GM21423 (cell line): ENCODE measurements around the gene SLBP.
"Not testable (repeated sequence)": the region's sequence is repeated elsewhere in the genome, so short reads cannot be mapped to it uniquely, and the experiment has no call there.

Experiments
- ATAC-seq: cut with Tn5 transposase; IDR thresholded peaks from one replicate; pipeline ENCODE4 v1.9.1; 2021; ENCODE audit warnings: mild to moderate bottlenecking, moderate library complexity; ENCODE audit not compliant: unreplicated experiment

The SLBP gene

DNA sequence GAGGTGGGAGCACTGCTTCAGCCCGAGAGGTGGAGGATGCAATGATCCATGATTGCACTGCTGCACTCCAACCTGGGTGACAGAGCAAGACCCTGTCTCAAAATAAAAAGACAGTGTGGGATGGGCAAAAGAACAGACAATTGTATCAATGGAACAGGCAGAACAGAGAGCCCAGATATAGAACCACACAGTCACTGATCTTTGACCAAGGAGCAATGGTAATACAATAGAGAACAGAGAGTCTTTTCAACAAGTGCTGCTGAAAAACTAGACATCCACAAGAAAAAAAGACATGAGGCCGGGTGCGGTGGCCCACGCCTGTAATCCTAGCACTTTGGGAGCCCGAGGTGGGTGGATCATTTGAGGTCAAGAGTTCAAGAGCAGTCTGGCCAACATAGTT is 33.9 kb downstream of the SLBP start:
- no peak for ATAC-seq

DNA sequence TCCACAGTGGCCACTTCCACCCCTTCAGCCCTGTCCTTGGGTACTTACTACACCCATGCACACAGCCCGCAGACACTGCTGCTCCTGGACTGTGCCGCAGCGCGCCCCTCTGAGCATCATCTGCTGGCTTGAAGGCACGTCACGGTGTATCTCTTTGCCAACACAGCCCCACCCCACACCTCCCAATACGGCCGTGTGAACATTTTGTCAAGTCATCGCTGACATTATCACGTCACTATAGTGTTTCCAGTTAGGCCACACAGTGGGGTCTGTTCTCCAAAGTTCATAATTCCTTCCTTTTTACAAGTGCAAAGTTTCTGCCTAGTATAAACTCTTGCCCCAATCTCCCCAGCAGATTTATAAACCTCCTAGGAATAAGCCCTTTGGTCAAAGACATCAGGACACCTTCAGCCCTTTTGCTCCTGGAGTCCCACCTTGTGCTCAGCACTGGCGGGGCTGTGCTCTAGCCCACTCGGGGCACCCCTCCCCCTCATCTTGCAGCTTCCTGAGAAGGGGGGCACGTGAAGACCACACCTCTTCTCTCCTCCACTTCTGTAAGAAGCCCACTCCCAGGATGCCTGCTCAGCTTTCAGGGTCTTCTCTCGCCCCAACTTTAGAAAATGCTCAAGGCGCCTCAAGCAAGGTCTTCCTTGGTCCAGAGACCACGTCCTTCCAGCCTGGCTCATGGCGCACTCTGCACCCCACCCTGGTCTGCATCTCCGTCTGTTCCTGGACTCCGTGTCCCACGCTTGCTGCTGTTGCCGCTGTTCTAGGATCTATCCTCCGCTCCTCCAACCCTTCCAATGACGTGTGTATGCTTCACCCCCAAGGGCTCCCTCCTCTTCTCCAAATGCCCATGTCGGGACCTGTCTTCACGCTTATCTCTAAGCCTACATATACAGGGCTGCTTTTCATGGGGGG is 35.3 kb downstream of the SLBP start:
- no peak for ATAC-seq

DNA sequence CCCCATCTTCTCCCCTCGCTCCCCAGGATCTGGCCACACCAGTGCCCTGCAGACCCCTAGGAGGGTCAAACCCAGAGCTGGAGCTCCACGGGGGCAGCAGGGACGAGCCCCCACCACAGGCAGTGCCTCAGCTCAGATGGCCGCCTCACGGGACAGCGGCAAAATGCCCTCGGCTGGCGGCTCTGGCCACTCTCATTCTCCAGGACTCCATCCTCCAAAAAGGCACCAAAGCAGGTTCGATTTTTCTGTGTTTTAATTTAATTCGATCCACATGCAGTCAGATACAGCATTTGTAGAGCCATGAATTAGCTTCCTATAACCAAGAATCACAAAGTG is 36.3 kb downstream of the SLBP start:
- ATAC-seq: no peak

DNA sequence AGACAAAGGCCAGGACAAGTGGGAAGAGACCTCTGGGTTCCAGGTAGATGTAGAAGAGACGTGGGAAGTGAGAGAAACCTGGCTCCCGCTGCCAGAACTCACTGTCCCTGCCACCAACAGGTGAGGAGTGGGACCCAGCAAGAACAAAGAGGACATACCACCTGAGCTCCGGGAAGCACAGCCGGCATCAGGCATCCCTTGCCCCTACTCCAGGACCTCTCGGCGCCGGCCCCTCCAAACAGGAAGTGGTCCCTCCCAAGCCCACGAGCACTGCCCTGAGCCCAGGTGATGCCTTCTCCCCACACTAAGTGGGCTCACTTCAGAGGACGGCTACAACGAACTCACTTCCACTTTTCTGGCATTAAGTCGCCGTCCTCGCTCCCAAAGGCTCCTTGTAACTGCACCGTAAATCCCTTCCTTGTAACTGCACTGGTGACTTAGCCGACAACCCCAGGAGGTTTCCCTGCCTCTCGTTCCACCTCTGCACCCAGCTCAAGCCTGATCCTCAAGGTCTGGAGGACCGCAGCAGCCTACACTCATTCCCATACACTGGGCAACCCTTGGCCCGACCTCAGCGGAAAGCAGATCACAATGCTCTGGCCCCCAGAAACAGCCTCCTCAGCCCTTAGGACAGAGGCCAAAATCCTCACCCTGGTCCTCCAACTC is 36.9 kb downstream of the SLBP start:
- ATAC-seq: no peak

DNA sequence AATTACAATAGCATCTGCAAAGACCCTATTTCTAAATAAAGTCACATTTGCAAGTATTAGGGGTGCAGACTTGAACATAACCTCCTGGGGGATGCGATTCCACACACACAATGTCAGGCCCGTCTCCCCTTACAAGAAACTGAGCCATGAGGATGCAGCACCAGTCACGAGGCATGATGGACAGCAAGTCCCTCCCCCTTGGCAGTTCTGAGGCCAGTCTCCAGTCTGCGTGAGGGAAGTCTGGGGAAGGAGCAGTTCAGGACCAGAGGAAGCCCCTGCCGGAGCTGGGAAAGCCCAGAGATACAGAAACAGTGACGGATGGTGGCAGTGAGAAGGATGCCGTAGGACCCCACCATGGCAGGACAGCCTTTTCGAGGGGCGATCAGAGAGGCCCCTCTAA is 37.4 kb downstream of the SLBP start:
- no peak for ATAC-seq

DNA sequence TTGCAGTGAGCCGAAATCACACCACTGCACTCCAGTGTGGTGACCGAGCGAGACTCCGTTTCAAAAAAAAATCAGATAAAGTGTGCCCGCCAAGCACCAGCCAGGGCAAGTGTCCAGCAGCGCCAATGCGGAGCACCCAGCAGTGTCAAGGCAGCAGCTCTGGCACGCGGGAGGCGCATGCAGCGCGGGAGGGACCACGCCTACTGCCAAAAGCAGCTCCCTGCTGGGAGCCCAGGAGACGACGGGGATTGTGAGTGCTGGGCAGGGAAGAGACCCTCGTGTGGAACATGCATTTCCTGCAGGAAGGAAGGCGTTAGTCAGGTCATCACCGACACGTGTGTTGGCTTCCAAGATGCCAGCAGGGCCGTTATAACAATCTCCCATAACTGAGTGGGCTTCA is 38.4 kb downstream of the SLBP start:
- no peak for ATAC-seq

DNA sequence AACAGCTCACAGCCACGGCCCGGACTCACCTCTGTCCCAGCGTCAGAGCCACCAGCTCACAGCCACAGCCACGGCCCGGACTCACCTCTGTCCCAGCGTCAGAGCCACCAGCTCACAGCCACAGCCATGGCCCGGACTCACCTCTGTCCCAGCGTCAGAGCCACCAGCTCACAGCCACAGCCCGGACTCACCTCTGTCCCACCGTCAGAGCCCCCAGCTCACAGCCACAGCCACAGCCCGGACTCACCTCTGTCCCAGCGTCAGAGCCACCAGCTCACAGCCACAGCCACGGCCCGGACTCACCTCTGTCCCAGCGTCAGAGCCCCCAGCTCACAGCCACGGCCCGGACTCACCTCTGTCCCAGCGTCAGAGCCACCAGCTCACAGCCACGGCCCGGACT is 41.1 kb downstream of the SLBP start:
- ATAC-seq: not testable (repeated sequence)

DNA sequence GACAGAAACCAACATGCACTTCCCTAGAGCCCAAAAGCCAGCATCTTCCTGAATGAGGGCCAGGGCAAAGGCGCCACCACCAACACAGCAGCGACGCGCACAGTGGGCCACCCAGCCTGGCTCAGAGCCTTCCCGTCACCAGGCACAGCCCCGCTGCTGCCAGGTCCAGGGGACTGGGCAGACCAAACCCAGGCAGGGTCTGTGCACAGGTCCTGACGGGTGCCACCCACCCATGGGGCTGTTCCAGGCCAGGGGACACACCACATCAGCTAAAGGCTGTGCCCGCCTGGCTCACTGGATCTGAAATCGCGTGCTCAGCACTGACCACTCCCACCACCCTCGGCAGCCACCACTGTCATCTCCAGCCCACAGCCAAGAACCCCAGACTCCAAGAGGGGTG is 41.8 kb downstream of the SLBP start:
- no peak for ATAC-seq

DNA sequence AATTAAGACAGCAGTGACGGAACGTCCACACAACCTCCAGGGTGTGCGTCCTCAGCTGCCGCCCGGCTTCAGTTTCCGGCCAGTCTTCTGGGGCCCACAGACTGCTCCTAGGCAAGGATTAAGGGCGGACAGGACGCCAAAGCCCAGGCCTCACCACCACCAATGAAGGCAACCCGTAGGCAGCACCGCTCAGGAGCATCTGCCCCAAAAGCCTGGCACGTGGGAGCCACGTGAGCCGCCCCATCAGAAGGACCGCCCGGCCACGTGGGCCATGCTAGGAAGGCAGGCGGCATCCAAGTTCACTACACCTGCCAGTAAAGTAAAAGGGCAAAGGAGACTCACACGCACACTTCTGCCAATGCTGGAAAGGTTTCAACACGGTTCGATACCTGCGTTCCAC is 42.3 kb downstream of the SLBP start:
- ATAC-seq: no peak

DNA sequence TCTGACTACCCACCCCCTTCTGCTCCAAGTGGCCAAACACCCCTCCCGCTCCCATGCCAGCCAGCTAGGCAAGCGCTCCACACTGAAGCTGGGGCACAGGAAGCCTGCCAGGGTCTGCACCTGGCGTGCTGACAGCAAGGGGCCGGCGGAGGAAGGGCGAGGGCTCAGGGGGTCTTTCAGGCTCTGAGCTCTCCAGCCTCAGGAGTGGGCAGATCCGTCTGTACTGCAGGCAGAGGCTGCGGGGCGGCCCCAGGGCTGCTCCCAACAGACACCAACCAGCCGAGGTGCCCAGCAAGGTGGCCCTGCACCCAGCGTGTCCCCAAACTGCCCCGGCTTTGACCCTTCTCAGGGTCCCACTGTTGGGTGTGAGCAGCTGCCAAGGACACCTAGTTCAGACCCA is 42.8 kb downstream of the SLBP start:
- ATAC-seq: no peak

DNA sequence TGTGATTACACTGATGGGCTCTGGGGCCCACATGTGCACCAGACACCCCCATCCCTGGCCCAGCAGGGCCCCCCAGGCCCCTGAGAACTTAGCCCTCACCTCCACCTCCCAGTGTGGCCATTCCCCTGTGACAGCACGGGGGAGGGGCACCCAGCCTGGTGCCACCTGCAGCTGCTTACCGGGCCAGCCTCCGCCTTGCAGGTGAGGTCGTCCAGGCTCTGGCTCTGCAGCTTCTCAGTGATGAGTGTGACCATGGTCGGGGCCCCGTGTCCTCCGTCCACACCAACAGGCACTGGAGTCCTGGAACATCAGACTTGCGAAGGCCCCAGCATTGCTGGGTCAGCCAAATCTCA is 43.7 kb downstream of the SLBP start:
- no peak for ATAC-seq

DNA sequence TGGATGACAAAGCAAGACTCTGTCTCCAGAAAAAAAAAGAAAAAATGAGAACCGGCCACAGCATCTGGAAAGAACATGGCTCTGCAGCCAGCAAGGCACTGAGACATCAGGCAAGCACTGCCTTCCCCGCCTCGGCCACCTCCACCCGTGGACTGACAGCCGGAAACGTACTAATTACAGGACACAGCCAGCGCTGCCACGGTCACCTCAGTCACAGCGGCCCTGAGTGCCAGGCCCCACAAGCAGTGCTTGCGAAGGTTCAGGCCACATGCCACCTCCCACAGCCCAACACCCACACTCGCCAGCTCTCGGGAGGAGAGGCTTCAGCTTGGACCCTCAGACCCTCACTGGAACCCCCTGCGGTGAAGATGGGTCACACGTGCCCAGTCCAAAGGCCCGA is 44.8 kb downstream of the SLBP start:
- no peak for ATAC-seq

DNA sequence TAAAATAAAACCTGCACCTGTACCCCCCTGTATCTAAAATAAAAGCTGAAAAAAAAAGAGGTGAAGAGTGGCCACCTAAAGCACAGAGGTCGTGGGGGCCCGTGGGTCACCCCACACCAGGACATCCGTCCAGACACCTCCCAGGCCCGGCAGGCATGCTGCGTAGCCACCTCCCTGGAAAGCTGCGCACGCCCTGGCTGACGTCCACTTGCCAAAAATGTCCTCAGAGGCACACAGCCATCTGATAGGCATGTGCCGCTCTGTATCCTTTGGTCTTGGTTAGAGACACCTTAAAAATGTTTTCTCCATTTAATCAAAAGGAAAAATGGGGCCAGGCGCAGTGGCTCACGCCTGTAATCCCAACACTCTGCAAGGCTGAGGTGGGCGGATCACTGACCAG is 45.7 kb downstream of the SLBP start:
- ATAC-seq: no peak

DNA sequence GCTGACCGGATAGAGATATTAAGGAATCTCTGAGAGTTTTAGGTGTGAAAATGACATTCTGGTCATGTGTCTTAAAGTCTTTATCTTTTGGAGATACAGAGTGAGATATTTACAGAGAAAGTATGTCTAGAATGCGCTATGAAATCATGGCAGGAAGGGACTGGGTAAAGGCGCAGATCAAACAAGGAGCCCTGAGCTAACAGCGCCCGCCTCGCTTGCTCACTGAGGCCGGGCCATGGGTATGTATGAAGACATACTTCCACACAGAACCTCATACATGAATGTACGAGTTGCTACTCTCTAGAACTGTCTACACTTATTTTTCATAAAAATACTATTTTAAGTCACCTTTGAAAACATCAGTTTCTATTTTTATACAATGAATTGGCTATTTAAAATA is 48.0 kb downstream of the SLBP start:
- no peak for ATAC-seq

DNA sequence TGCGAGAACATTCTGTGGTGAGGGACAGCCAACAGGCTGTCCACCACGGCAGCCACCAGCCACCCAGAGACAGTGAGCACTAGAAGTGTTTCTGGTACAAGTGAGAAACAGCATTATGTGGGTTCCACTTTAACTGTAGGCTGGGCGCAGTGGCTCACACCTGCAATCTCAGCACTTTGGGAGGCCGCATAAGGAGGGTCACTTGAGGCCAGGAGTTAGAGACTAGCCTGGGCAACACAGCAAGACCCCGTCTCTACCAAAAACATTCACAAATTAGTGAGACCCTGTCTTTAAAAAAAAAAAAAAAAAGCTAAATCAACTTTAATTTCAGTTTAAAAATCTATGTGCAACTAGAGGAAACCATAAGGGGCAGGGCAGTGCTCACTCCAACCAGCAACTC is 48.6 kb downstream of the SLBP start:
- ATAC-seq: no peak

DNA sequence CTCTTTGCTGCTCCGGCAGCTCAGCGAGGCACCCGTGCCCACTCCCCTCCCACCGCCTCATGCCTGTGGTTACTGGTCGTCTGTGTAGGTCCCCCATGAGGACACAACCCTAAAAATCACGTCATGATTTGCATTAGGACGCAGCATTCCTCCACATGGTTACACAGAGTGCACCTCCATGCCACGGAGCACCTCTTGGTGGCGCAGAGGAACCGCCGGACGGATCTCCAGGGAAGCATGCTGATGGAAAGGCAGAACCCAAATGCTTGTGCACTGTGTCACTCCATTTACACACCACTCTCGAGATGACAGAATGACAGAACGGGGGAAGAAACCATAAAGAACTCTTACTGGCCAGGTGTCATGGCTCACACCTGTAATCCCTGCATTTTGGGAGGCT is 50.4 kb downstream of the SLBP start:
- ATAC-seq: no peak

DNA sequence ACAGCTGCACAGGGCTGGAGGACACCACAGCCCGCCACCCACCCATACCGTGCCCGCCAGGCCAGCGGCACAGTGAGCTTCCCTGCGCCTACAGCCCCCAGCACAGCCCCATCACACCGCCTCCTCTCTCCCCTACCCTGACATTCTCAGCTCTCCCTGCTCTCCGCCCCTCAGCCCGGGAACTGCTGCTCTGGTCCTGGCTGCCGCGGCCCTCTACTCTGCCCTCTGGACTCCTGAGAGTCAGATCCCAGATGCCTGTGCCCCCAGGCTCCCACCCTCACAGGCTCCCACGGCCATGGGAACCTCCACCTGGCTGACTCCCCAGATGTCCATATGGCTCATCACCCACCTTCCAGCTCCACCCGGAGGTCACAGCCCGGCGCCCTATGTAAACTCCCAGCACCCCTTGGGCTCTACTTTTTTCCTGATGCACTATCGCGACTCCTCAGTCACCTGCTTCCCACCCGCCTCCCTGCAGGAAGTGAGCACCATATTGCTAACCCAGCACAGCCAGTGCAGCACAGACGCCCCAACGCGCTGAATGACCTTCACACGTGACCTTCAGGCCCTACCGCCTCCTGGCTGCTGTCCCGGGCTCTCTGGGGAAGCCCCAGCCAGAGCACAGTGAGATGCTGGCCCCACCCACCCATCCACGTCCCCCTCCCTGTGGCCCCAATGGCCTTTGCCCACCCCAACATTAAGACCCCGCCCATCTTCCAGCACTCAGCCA is 51.0 kb downstream of the SLBP start:
- no peak for ATAC-seq

DNA sequence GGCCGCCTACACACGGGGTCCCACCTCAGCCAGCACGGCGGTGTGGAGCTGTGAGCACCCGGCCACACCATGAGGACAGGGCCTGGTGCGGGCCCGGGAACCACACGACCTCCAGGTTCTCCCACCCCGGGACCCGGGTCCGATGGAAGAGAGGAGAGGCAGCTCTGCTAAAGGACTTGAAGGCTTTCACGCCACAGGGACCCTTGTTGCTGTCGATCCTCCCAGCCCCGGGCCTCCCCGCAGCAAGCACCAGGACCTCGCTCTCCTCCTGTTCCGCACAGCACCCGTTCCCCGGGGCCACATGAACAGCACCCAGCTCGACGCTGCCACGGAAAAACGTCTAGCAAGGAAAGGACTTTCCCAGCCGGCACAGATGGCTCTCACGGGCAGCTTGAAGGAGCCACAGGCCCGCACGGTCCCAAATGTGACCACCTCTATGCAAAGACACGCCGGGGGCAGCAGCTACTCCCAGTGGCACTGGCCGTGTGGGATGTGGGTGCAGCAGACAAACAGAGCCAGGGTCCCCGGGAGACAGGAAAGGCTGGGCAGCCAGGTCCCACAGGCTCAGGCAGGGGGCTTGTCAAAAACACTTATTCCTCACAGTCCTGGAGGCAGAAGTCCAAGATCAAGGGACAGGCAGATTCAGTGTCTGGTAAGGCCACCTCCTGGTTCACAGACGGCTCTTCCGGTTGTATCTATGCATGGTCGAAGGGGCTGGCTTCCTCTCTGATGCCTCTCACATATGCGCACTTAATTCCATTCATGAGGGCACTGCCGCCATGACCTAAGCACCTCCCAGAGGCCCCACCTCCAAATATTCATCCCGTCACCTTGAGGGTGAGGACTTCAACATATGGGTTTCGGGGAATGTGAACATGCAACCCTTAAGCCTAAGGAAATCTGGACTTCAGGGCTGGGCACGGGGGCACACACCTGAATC is 52.7 kb downstream of the SLBP start:
- no peak for ATAC-seq

DNA sequence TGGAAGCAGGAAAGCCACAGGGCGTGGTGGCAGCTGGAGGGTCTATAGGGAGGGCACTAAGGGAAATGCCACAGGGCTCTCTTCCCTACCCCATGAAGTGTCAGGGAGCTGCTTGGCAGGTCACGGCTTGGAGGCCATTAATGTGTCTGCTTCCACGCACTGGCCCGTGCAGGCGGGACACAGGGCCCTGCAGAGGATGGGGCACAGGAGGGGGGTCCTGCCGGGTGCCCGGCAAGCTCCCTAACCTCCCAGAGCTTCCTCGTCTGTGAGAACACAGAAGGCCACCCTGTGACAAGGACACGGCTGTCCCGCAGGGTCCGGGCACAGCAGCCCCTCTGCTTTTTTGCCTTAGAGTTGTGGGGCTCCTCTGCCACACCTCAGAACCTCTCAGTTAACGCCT is 53.5 kb downstream of the SLBP start:
- no peak for ATAC-seq

DNA sequence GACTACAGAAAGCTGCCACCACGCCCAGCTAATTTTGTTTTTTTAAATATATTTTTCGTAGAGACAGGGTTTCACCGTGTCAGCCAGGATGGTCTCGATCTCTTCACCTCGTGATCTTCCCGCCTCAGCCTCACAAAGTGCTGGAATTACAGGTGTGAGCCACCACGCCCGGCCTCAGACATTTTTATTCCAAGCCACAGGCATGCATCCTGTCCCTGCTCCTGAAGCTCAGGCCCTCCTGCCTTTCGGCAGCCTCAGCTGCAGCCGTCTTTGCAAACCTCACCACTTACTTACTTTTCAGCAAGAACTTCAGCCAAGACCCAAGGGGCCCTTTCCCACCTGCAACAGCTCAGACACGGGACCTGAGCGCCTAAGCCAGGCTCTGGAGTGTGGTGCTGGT is 54.0 kb downstream of the SLBP start:
- ATAC-seq: no peak

DNA sequence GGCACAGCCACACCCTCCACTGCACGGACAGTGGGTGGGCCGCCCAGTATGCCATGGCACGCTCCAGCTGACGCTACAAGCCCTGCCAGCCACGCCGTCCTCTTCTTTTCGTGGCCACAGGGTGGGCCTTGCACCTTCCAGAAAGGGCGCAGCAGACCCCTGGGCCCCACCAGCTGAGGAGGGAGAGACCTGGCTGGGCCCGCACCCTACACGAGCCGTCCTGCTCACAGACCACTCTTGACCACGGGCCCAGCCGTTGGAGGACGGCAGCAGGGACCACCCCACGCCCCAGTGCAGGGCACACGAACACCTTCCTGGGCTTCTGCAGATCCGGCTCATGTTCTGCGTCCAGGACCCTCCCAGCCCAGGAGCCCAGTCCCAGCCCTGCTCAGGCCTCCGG is 55.1 kb downstream of the SLBP start:
- no peak for ATAC-seq
